HL-60 (cell line): ENCODE results near the gene SEPTIN1.

Source experiments
- GABPA ChIP-seq: IDR thresholded peaks from 2 replicates; pipeline ENCODE4 v1.6.1; 2012; ENCODE audit warnings: low read depth
- POLR2AphosphoS5 ChIP-seq: IDR thresholded peaks from 2 replicates; pipeline ENCODE4 v1.6.1; 2012; ENCODE audit warnings: low read depth
- SPI1 ChIP-seq: IDR thresholded peaks from 2 replicates; pipeline ENCODE4 v1.6.1; 2012; ENCODE audit warnings: low read depth, mild to moderate bottlenecking, borderline replicate concordance
- TF ChIP-seq, protein P1 (sequence below): IDR thresholded peaks from 2 replicates; pipeline ENCODE4 v1.6.1; 2012; ENCODE audit warnings: low read depth; ENCODE audit not compliant: insufficient replicate concordance
- TF ChIP-seq, protein P2 (sequence below): IDR thresholded peaks from one replicate; pipeline ENCODE4 v1.5.1; 2011; ENCODE audit warnings: low read length, control low read depth, inconsistent platforms; ENCODE audit not compliant: insufficient read depth

GRCh38 chr16:30372725-30373124 is 9.6 kb downstream of the SEPTIN1 start:
- TF ChIP-seq POLR2AphosphoS5 (no peak), GABPA (no peak), SPI1 (no peak)
- TF ChIP-seq, protein P1, sequence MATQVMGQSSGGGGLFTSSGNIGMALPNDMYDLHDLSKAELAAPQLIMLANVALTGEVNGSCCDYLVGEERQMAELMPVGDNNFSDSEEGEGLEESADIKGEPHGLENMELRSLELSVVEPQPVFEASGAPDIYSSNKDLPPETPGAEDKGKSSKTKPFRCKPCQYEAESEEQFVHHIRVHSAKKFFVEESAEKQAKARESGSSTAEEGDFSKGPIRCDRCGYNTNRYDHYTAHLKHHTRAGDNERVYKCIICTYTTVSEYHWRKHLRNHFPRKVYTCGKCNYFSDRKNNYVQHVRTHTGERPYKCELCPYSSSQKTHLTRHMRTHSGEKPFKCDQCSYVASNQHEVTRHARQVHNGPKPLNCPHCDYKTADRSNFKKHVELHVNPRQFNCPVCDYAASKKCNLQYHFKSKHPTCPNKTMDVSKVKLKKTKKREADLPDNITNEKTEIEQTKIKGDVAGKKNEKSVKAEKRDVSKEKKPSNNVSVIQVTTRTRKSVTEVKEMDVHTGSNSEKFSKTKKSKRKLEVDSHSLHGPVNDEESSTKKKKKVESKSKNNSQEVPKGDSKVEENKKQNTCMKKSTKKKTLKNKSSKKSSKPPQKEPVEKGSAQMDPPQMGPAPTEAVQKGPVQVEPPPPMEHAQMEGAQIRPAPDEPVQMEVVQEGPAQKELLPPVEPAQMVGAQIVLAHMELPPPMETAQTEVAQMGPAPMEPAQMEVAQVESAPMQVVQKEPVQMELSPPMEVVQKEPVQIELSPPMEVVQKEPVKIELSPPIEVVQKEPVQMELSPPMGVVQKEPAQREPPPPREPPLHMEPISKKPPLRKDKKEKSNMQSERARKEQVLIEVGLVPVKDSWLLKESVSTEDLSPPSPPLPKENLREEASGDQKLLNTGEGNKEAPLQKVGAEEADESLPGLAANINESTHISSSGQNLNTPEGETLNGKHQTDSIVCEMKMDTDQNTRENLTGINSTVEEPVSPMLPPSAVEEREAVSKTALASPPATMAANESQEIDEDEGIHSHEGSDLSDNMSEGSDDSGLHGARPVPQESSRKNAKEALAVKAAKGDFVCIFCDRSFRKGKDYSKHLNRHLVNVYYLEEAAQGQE, result no peak
- TF ChIP-seq, protein P2, sequence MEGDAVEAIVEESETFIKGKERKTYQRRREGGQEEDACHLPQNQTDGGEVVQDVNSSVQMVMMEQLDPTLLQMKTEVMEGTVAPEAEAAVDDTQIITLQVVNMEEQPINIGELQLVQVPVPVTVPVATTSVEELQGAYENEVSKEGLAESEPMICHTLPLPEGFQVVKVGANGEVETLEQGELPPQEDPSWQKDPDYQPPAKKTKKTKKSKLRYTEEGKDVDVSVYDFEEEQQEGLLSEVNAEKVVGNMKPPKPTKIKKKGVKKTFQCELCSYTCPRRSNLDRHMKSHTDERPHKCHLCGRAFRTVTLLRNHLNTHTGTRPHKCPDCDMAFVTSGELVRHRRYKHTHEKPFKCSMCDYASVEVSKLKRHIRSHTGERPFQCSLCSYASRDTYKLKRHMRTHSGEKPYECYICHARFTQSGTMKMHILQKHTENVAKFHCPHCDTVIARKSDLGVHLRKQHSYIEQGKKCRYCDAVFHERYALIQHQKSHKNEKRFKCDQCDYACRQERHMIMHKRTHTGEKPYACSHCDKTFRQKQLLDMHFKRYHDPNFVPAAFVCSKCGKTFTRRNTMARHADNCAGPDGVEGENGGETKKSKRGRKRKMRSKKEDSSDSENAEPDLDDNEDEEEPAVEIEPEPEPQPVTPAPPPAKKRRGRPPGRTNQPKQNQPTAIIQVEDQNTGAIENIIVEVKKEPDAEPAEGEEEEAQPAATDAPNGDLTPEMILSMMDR, result no peak
